ENCODE measurements around the gene AKR1A1.

Gene AKR1A1

GRCh38 chr1:45585496-45586075 is 35.0 kb downstream of the AKR1A1 start:
- peak overlapping the region; percentile 98 for H3K27ac ChIP-seq (replicated peaks)
- TF ChIP-seq CTCF (IDR thresholded peaks at IDR 0.05; ENCODE audit: insufficient read depth, low read length) (no peak), GABPA (IDR thresholded peaks at IDR 0.05; ENCODE audit: low read depth) (no peak), REST (IDR thresholded peaks at IDR 0.05; ENCODE audit: insufficient replicate concordance, low read depth) (no peak), SPI1 (IDR thresholded peaks at IDR 0.05; ENCODE audit: borderline replicate concordance, low read depth) (no peak), POLR2AphosphoS5 (IDR thresholded peaks at IDR 0.05; ENCODE audit: low read depth) (no peak)
- peak overlapping the region; percentile 92 for H3K4me3 ChIP-seq (replicated peaks; ENCODE audit: insufficient read depth, low read length)
- no peaks in the 10 kb centered on the region for H3K27me3 ChIP-seq (ENCODE audit: insufficient read depth, poor library complexity, severe bottlenecking)
- DNase-seq (ENCODE audit: low read depth in 1 of 2, low spot score in 1 of 2): no peak

- no peak for TF ChIP-seq GABPA (IDR thresholded peaks at IDR 0.05; ENCODE audit: low read depth)
- no peak for TF ChIP-seq REST (IDR thresholded peaks at IDR 0.05; ENCODE audit: insufficient replicate concordance, low read depth)
- TF ChIP-seq POLR2AphosphoS5 (IDR thresholded peaks at IDR 0.05; ENCODE audit: low read depth): no peak
- no peak for TF ChIP-seq SPI1 (IDR thresholded peaks at IDR 0.05; ENCODE audit: borderline replicate concordance, low read depth)
- TF ChIP-seq CTCF (IDR thresholded peaks at IDR 0.05; ENCODE audit: insufficient read depth, low read length): no peak
- no peak for DNase-seq (ENCODE audit: low read depth in 1 of 2, low spot score in 1 of 2)
- Histone ChIP-seq H3K27ac (replicated peaks) (no peak overlapping the region), H3K4me3 (replicated peaks; ENCODE audit: insufficient read depth, low read length) (no peak overlapping the region; the same call in 1 of the 2 replicates), H3K27me3 (ENCODE audit: insufficient read depth, poor library complexity, severe bottlenecking) (no peaks in the 10 kb centered on the region)
Observed at GRCh38 chr1:45586769-45587168, 36.1 kb downstream of the AKR1A1 start.

- no peak for TF ChIP-seq CTCF (IDR thresholded peaks at IDR 0.05; ENCODE audit: insufficient read depth, low read length)
- TF ChIP-seq POLR2AphosphoS5 (IDR thresholded peaks at IDR 0.05; ENCODE audit: low read depth): no peak
- TF ChIP-seq REST (IDR thresholded peaks at IDR 0.05; ENCODE audit: insufficient replicate concordance, low read depth): no peak
- TF ChIP-seq SPI1 (IDR thresholded peaks at IDR 0.05; ENCODE audit: borderline replicate concordance, low read depth): no peak
- no peak for TF ChIP-seq GABPA (IDR thresholded peaks at IDR 0.05; ENCODE audit: low read depth)
- no peaks in the 10 kb centered on the region for H3K27me3 ChIP-seq (ENCODE audit: insufficient read depth, poor library complexity, severe bottlenecking)
- no peak for DNase-seq (ENCODE audit: low read depth in 1 of 2, low spot score in 1 of 2)
- no peak overlapping the region for H3K4me3 ChIP-seq (replicated peaks; ENCODE audit: insufficient read depth, low read length)
- no peak overlapping the region for H3K27ac ChIP-seq (replicated peaks)
Observed at GRCh38 chr1:45589861-45590260, 39.2 kb downstream of the AKR1A1 start.
